Activated CD4-positive, alpha-beta T cell treated with anti-CD3 and anti-CD28 coated beads, Interleukin-2, Interleukin-6, amounts not matched to agents 100 ng/mL and 50 ng/mL, durations not matched to agents 16 hours and 8 hours (primary cell): ENCODE measurements around the gene LILRB4.
"Not testable (repeated sequence)": the region's sequence is repeated elsewhere in the genome, so short reads cannot be mapped to it uniquely, and the experiment has no call there.

Experiments
- DNase-seq: peaks from one replicate; pipeline ENCODE4 v3.0.0-alpha.2; 2020

LILRB4 gene

GRCh38 chr19:54653181-54653809 is 9.5 kb upstream of the LILRB4 start:
- DNase-seq: peak; percentile 20

- DNase-seq: no peak
Observed at GRCh38 chr19:54654447-54655321, 8.1 kb upstream of the LILRB4 start.

- no peak for DNase-seq
Observed at GRCh38 chr19:54659300-54659699, 3.5 kb upstream of the LILRB4 start.

- no peak for DNase-seq
Observed at GRCh38 chr19:54660306-54660705, 2.5 kb upstream of the LILRB4 start.

GRCh38 chr19:54660964-54661363 is 1.8 kb upstream of the LILRB4 start:
- no peak for DNase-seq

- DNase-seq: no peak
Observed at GRCh38 chr19:54661846-54662481, 821 bp upstream of the LILRB4 start.

- DNase-seq: no peak
Observed at GRCh38 chr19:54665530-54665929, 2.7 kb downstream of the LILRB4 start.

- no peak for DNase-seq
Observed at GRCh38 chr19:54667217-54667616, 4.4 kb downstream of the LILRB4 start.

- DNase-seq: no peak
Observed at GRCh38 chr19:54668353-54668752, 5.6 kb downstream of the LILRB4 start.

- no peak for DNase-seq
Observed at GRCh38 chr19:54670576-54671357, 8.0 kb downstream of the LILRB4 start.

- DNase-seq: no peak
Observed at GRCh38 chr19:54673222-54673621, 10.4 kb downstream of the LILRB4 start.

GRCh38 chr19:54674021-54674617 is 11.3 kb downstream of the LILRB4 start:
- DNase-seq: peak; percentile 64

GRCh38 chr19:54676210-54676834 is 13.5 kb downstream of the LILRB4 start:
- DNase-seq: peak; percentile 56

GRCh38 chr19:54677217-54677616 is 14.4 kb downstream of the LILRB4 start:
- DNase-seq: no peak

- DNase-seq: not testable (repeated sequence)
Observed at GRCh38 chr19:54681596-54681995, 18.8 kb downstream of the LILRB4 start.

- DNase-seq: no peak
Observed at GRCh38 chr19:54682306-54682856, 19.6 kb downstream of the LILRB4 start.

- DNase-seq: peak; percentile 8
Observed at GRCh38 chr19:54684527-54684926, 21.7 kb downstream of the LILRB4 start.

GRCh38 chr19:54691582-54692297 is 29.0 kb downstream of the LILRB4 start:
- no peak for DNase-seq

GRCh38 chr19:54692298-54692615 is 29.5 kb downstream of the LILRB4 start:
- no peak for DNase-seq

- no peak for DNase-seq
Observed at GRCh38 chr19:54694648-54695047, 31.9 kb downstream of the LILRB4 start.

GRCh38 chr19:54696117-54696548 is 33.3 kb downstream of the LILRB4 start:
- no peak for DNase-seq
